ENCODE results near the gene ZNF14.

DNA sequence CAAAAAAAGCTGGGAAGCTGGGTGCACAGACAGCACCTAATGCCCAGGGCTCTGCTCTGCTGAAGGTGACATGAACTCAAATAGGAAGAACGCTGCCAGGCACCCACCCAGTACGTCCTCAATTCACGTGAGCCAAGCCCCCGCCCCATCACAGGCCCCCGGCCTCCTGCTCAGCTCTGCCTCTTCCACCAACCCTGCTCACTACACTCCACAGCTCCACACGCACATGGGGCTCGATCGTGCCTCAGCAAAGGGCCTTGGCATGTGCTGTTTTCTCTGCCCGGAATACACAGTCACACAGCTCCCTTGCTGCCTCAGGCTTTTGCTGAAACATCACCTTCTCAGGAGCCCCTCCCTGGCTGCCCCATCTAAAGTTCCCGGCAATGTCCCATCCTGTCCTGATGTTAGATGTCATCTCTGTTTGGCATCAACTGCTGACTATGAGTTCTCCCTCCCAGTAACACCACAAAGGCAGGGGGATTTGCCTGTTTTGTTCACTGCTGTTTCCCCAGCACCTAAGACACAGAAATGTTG lies 71.7 kb downstream of the ZNF14 start:
- TF ChIP-seq, protein P1, sequence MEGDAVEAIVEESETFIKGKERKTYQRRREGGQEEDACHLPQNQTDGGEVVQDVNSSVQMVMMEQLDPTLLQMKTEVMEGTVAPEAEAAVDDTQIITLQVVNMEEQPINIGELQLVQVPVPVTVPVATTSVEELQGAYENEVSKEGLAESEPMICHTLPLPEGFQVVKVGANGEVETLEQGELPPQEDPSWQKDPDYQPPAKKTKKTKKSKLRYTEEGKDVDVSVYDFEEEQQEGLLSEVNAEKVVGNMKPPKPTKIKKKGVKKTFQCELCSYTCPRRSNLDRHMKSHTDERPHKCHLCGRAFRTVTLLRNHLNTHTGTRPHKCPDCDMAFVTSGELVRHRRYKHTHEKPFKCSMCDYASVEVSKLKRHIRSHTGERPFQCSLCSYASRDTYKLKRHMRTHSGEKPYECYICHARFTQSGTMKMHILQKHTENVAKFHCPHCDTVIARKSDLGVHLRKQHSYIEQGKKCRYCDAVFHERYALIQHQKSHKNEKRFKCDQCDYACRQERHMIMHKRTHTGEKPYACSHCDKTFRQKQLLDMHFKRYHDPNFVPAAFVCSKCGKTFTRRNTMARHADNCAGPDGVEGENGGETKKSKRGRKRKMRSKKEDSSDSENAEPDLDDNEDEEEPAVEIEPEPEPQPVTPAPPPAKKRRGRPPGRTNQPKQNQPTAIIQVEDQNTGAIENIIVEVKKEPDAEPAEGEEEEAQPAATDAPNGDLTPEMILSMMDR (IDR thresholded peaks at IDR 0.05), result no peak
- TF ChIP-seq POLR2A (IDR thresholded peaks at IDR 0.05), result no peak

Data from adrenal gland (tissue), 5 donors.